Vagina (tissue), 2 donors: ENCODE results near the gene PCDHA9.
"Not testable (repeated sequence)": the region's sequence is repeated elsewhere in the genome, so short reads cannot be mapped to it uniquely, and the experiment has no call there.

Source experiments
- CTCF ChIP-seq, 3 experiments: fragments of 450-650 bp in 2 of 3; fragments of 200-600 bp in 1 of 3; sonication (generic) in 1 of 3; IDR thresholded peaks; one replicate each; pipeline ENCODE4 v1.5.1; 2017 to 2019; ENCODE audit warnings: antibody characterized with exemption in 3 of 3, mild to moderate bottlenecking in 2 of 3, moderate library complexity in 2 of 3
- POLR2A ChIP-seq, 2 donors: fragments of 450-650 bp; IDR thresholded peaks; one replicate each; pipeline ENCODE4 v1.6.1; 2017; ENCODE audit warnings: antibody characterized with exemption in 2 of 2, mild to moderate bottlenecking in 2 of 2, moderate library complexity in 2 of 2

GRCh38 chr5:140848139-140849102 is at the start of gene PCDHA9:
- not testable (repeated sequence) for TF ChIP-seq POLR2A, CTCF (IDR thresholded peaks at IDR 0.05)
